ENCODE data around the gene LRP5.

DNA sequence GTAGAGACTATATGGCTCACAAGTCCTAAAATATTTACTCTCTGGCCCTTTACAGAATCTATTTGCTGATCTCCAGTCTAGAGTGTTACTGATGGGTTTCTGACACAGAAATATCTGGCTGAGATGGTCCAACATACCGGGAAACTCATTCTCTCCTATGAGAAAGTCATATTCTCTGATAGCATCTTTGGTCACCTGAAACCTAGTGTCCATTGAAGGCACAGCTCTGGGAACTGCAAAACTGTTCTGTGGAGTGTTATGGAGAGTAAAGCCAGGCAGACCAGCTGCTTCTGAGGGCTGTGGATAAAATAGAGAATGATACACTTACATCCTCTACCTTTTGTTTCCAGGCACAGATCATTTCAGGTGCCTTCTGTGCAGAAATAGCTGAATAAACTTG is 38.1 kb upstream of the LRP5 start:
- TF ChIP-seq, protein P1, sequence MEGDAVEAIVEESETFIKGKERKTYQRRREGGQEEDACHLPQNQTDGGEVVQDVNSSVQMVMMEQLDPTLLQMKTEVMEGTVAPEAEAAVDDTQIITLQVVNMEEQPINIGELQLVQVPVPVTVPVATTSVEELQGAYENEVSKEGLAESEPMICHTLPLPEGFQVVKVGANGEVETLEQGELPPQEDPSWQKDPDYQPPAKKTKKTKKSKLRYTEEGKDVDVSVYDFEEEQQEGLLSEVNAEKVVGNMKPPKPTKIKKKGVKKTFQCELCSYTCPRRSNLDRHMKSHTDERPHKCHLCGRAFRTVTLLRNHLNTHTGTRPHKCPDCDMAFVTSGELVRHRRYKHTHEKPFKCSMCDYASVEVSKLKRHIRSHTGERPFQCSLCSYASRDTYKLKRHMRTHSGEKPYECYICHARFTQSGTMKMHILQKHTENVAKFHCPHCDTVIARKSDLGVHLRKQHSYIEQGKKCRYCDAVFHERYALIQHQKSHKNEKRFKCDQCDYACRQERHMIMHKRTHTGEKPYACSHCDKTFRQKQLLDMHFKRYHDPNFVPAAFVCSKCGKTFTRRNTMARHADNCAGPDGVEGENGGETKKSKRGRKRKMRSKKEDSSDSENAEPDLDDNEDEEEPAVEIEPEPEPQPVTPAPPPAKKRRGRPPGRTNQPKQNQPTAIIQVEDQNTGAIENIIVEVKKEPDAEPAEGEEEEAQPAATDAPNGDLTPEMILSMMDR (IDR thresholded peaks at IDR 0.05): no peak
- TF ChIP-seq EP300 (IDR thresholded peaks at IDR 0.05): no peak
- TF ChIP-seq POLR2A (IDR thresholded peaks at IDR 0.05): no peak

Data from ovary (tissue), 3 donors.